ENCODE data around the gene AREG. TPM values are rescaled to one million over a fixed set of nuclear protein-coding genes. Genes with fewer than 3 reads are reported as not detected.

AREG gene
- polyA plus RNA-seq, 2 of the 4 experiments (the other 2 are of a cell fraction) = 52.2 to 187 TPM

- 97% methylated on average over 5 of the region's 5 CpGs for WGBS (ENCODE audit: missing lambda C conversion rate)
- ATAC-seq (no peak), DNase-seq (ENCODE audit: low read depth in 1 of 2, low spot score in 1 of 2) (no peak), FAIRE-seq (no peak)
- ChIA-PET CTCF (no interaction called here), POLR2A (no interaction called here)
- Histone ChIP-seq H3K4me2 (no peak overlapping the region), H3K4me1 (peaks cover 26% of the 10 kb centered on the region), H3K9me3 (no peaks in the 10 kb centered on the region), H3K4me3 (no peak overlapping the region), H3K27ac (no peak overlapping the region)
- TF ChIP-seq MAFK (IDR thresholded peaks at IDR 0.05; ENCODE audit: partially characterized antibody) (no peak), CBX8 (IDR thresholded peaks at IDR 0.05) (no peak), ZSCAN20 (CRISPR knock-in tag; IDR thresholded peaks at IDR 0.05) (no peak), HES2 (IDR thresholded peaks at IDR 0.05) (no peak), KDM5A (IDR thresholded peaks at IDR 0.05) (no peak), HMGXB4 (CRISPR knock-in tag; IDR thresholded peaks at IDR 0.05; ENCODE audit: borderline replicate concordance) (no peak), EHF (CRISPR knock-in tag; IDR thresholded peaks at IDR 0.05) (no peak), CTCF (IDR thresholded peaks at IDR 0.05) (no peak), RFX5 (IDR thresholded peaks at IDR 0.05) (no peak), NFE2L2 (conservative IDR thresholded peaks at IDR 0.05; ENCODE audit: low read length) (no peak), NPAS2 (CRISPR knock-in tag; IDR thresholded peaks at IDR 0.05; ENCODE audit: borderline replicate concordance) (no peak)
Measured at GRCh38 chr4:74420863-74421262, 24.1 kb upstream of the AREG start.

GRCh38 chr4:74423104-74423503 lies 21.8 kb upstream of the AREG start:
- no peak for TF ChIP-seq FOSL2 (IDR thresholded peaks at IDR 0.05)
- TF ChIP-seq FOSL2 (CRISPR knock-in tag; IDR thresholded peaks at IDR 0.05) = peak; percentile 51
- no peak for TF ChIP-seq CHD2 (IDR thresholded peaks at IDR 0.05; ENCODE audit: low read length, partially characterized antibody)
- TF ChIP-seq TFCP2L1 (CRISPR knock-in tag; IDR thresholded peaks at IDR 0.05) = no peak
- TF ChIP-seq RAD21 (conservative IDR thresholded peaks at IDR 0.05 in 1 of 2, IDR thresholded peaks at IDR 0.05 in 1 of 2) = no peak
- H3K4me2 ChIP-seq = peak overlapping the region; percentile 12; the same call in 1 of the 3 replicates
- no peaks in the 10 kb centered on the region for H3K9me3 ChIP-seq
- H3K4me3 ChIP-seq = no peak overlapping the region
- FAIRE-seq (no peak), ATAC-seq (peak; percentile 47 to 85; a peak in 4 of 6 replicates), DNase-seq (ENCODE audit: low read depth in 1 of 2, low spot score in 1 of 2) (peak in 1 of 2 experiments; percentile 52)
- H3K4me1 ChIP-seq = peaks cover 20% of the 10 kb centered on the region
- WGBS (ENCODE audit: missing lambda C conversion rate) = 0% methylated on average over 1 of the region's 1 CpG
- ChIA-PET CTCF (no interaction called here), POLR2A (no interaction called here)
- no peak overlapping the region for H3K27ac ChIP-seq

GRCh38 chr4:74424111-74424510 lies 20.8 kb upstream of the AREG start:
- CTCF ChIA-PET = no interaction called here
- POLR2A ChIA-PET = no interaction called here
- ATAC-seq (no peak), DNase-seq (ENCODE audit: low read depth in 1 of 2, low spot score in 1 of 2) (no peak), FAIRE-seq (no peak)
- H3K4me1 ChIP-seq = peaks cover 11% of the 10 kb centered on the region; the same call in 1 of the 3 replicates
- H3K9me3 ChIP-seq = no peaks in the 10 kb centered on the region
- H3K4me2 ChIP-seq = no peak overlapping the region
- WGBS (ENCODE audit: missing lambda C conversion rate) = 92% methylated on average over 2 of the region's 2 CpGs
- H3K4me3 ChIP-seq = no peak overlapping the region
- TF ChIP-seq KDM5A (IDR thresholded peaks at IDR 0.05) (no peak), POLR2AphosphoS2 (conservative IDR thresholded peaks at IDR 0.05; ENCODE audit: low read length) (no peak), RCOR1 (IDR thresholded peaks at IDR 0.05; ENCODE audit: low read depth, low read length) (no peak), CHD2 (IDR thresholded peaks at IDR 0.05; ENCODE audit: low read length, partially characterized antibody) (no peak), E2F6 (IDR thresholded peaks at IDR 0.05; ENCODE audit: borderline replicate concordance, low read depth) (no peak), MYC (IDR thresholded peaks at IDR 0.05; ENCODE audit: borderline replicate concordance, low read length) (no peak), FOSB (CRISPR knock-in tag; IDR thresholded peaks at IDR 0.05) (no peak), NFE2L2 (conservative IDR thresholded peaks at IDR 0.05; ENCODE audit: low read length) (no peak), HDAC2 (IDR thresholded peaks at IDR 0.05) (no peak), SREBF2 (IDR thresholded peaks at IDR 0.05) (no peak), GATA3 (IDR thresholded peaks at IDR 0.05; ENCODE audit: borderline replicate concordance) (no peak), NR3C1 (IDR thresholded peaks at IDR 0.05) (no peak), HEYL (CRISPR knock-in tag; IDR thresholded peaks at IDR 0.05) (no peak), PHF8 (IDR thresholded peaks at IDR 0.05; ENCODE audit: borderline replicate concordance, low read depth) (no peak), HES2 (IDR thresholded peaks at IDR 0.05) (no peak), CBX8 (IDR thresholded peaks at IDR 0.05) (no peak), EHF (CRISPR knock-in tag; IDR thresholded peaks at IDR 0.05) (no peak)
- no peak overlapping the region for H3K27ac ChIP-seq

All from A549 (cell line).